Mesenchymal stem cell (in vitro differentiated cells and primary cell): ENCODE measurements around the gene ERGIC1.

Source experiments
- DNase-seq: peaks from one replicate; pipeline ENCODE4 v3.0.0-alpha.2; 2013
- H2AFZ ChIP-seq: one replicate; pipeline ENCODE4 v1.6.1; 2013; ENCODE audit warnings: low read depth, mild to moderate bottlenecking, control low read depth, inconsistent platforms, low read length, moderate library complexity
- H2AK5ac ChIP-seq: 2 replicates; pipeline ENCODE4 v1.6.1; 2013; ENCODE audit warnings: low read length, moderate library complexity, mild to moderate bottlenecking, inconsistent platforms; ENCODE audit not compliant: severe bottlenecking
- H2BK120ac ChIP-seq: one replicate; pipeline ENCODE4 v1.6.1; 2013; ENCODE audit warnings: low read depth, mild to moderate bottlenecking, inconsistent platforms, low read length, moderate library complexity
- H2BK12ac ChIP-seq, 2 experiments: one replicate each; pipeline ENCODE4 v1.6.1; 2013; ENCODE audit warnings: inconsistent platforms in 2 of 2, low read length in 2 of 2, mild to moderate bottlenecking in 2 of 2, moderate library complexity in 2 of 2, control low read depth in 1 of 2
- H2BK15ac ChIP-seq: one replicate; pipeline ENCODE4 v1.6.1; 2013; ENCODE audit warnings: mild to moderate bottlenecking, low read depth, inconsistent platforms; ENCODE audit not compliant: poor library complexity, severe bottlenecking
- H2BK5ac ChIP-seq: 2 replicates; pipeline ENCODE4 v1.6.1; 2013; ENCODE audit warnings: low read depth, mild to moderate bottlenecking, low read length, control low read depth, inconsistent platforms; ENCODE audit not compliant: poor library complexity, severe bottlenecking
- H3K14ac ChIP-seq, 2 experiments: one replicate each; pipeline ENCODE4 v1.6.1; 2013; ENCODE audit warnings: inconsistent platforms in 2 of 2, low read length in 2 of 2, control low read depth in 1 of 2, mild to moderate bottlenecking in 1 of 2, moderate library complexity in 1 of 2
- H3K18ac ChIP-seq, 2 experiments: one replicate each; pipeline ENCODE4 v1.6.1; 2013; ENCODE audit warnings: inconsistent platforms in 2 of 2, low read length in 2 of 2, control low read depth in 1 of 2, low read depth in 1 of 2, mild to moderate bottlenecking in 1 of 2
- H3K23ac ChIP-seq, 2 experiments: one replicate each; pipeline ENCODE4 v1.6.1; 2013; ENCODE audit warnings: inconsistent platforms in 2 of 2, low read length in 2 of 2, mild to moderate bottlenecking in 2 of 2, moderate library complexity in 2 of 2, control low read depth in 1 of 2
- H3K27ac ChIP-seq: 2 replicates; pipeline ENCODE4 v1.5.1; 2013; ENCODE audit warnings: mild to moderate bottlenecking, moderate library complexity, low read length, control low read depth, inconsistent platforms; ENCODE audit not compliant: poor library complexity, severe bottlenecking
- H3K27me3 ChIP-seq, 2 experiments: 2 replicates each; pipeline versions ENCODE4 v1.6.1 to v1.7.0; 2013; ENCODE audit warnings: low read length in 2 of 2, mild to moderate bottlenecking in 2 of 2, moderate library complexity in 2 of 2, control low read depth in 1 of 2, inconsistent platforms in 1 of 2; ENCODE audit not compliant: control insufficient read depth in 1 of 2, insufficient read depth in 1 of 2
- H3K36me3 ChIP-seq, 2 experiments: 2 replicates each; pipeline versions ENCODE4 v1.6.1 to v1.7.0; 2013; ENCODE audit warnings: low read length in 2 of 2, control low read depth in 1 of 2, inconsistent platforms in 1 of 2, low read depth in 1 of 2, mild to moderate bottlenecking in 1 of 2; ENCODE audit not compliant: insufficient read depth in 2 of 2, control insufficient read depth in 1 of 2
- H3K4ac ChIP-seq, 2 experiments: one replicate each; pipeline ENCODE4 v1.6.1; 2013; ENCODE audit warnings: inconsistent platforms in 2 of 2, low read length in 2 of 2, mild to moderate bottlenecking in 2 of 2, moderate library complexity in 2 of 2, control low read depth in 1 of 2, low read depth in 1 of 2
- H3K4me1 ChIP-seq: 2 replicates; pipeline ENCODE4 v1.6.1; 2013; ENCODE audit warnings: low read depth, low read length, control low read depth; ENCODE audit not compliant: control insufficient read depth, insufficient read depth
- H3K4me2 ChIP-seq: 2 replicates; pipeline ENCODE4 v1.6.1; 2013; ENCODE audit warnings: low read length, mild to moderate bottlenecking, inconsistent platforms; ENCODE audit not compliant: poor library complexity, severe bottlenecking
- H3K4me3 ChIP-seq, 2 experiments: 2 replicates each; pipeline versions ENCODE4 v1.5.1 to v1.7.0; 2013; ENCODE audit warnings: low read length in 2 of 2, mild to moderate bottlenecking in 2 of 2, control low read depth in 1 of 2, low read depth in 1 of 2; ENCODE audit not compliant: insufficient read depth in 1 of 2
- H3K79me1 ChIP-seq: replicated peaks from 2 replicates; pipeline ENCODE4 v1.6.1; 2013; ENCODE audit warnings: mild to moderate bottlenecking, control low read depth, low read length, inconsistent platforms; ENCODE audit not compliant: poor library complexity, severe bottlenecking
- H3K9ac ChIP-seq: 2 replicates; pipeline ENCODE4 v1.7.0; 2013; ENCODE audit warnings: mild to moderate bottlenecking, low read length, moderate library complexity
- H3K9me3 ChIP-seq: 2 replicates; pipeline ENCODE4 v1.7.0; 2013; ENCODE audit warnings: mild to moderate bottlenecking, low read length; ENCODE audit not compliant: control insufficient read depth
- H4K8ac ChIP-seq: one replicate; pipeline ENCODE4 v1.6.1; 2013; ENCODE audit warnings: inconsistent platforms, mild to moderate bottlenecking, low read length, moderate library complexity
- H4K91ac ChIP-seq: one replicate; pipeline ENCODE4 v1.6.1; 2013; ENCODE audit warnings: mild to moderate bottlenecking, low read length, inconsistent platforms
- WGBS: methylation state at CpG from one replicate; pipeline ENCODE4 v1.1.7; 2013; ENCODE audit warnings: mixed read lengths; 5-methylcytosine and 5-hydroxymethylcytosine counted together

The ERGIC1 gene

GRCh38 chr5:172870291-172870714 lies 36.3 kb downstream of the ERGIC1 start:
- Histone ChIP-seq H3K4me1 (peaks cover 61% of the 10 kb centered on the region), H2AK5ac (peak overlapping the region; percentile 91)

GRCh38 chr5:172870715-172871461 lies 36.8 kb downstream of the ERGIC1 start:
- H3K27me3 ChIP-seq, result no peaks in the 10 kb centered on the region
- peak overlapping the region; percentile 79 to 96 for H3K18ac ChIP-seq
- peak overlapping the region; percentile 48 for H4K91ac ChIP-seq
- WGBS, result 25% methylated on average over 18 of the region's 20 CpGs
- H3K9me3 ChIP-seq, result no peaks in the 10 kb centered on the region
- H3K27ac ChIP-seq, result peak overlapping the region; percentile 97
- peaks cover 0 to 4% of the 10 kb centered on the region in 2 experiments for H3K36me3 ChIP-seq
- H3K4ac ChIP-seq, result peak overlapping the region; percentile 3 to 71
- peak overlapping the region; percentile 91 for H2AK5ac ChIP-seq
- no peak overlapping the region for H2BK5ac ChIP-seq
- no peak overlapping the region for H3K14ac ChIP-seq
- H3K9ac ChIP-seq, result peak overlapping the region; percentile 85
- peak overlapping the region; percentile 92 for H2BK15ac ChIP-seq
- peak overlapping the region; percentile 63 for H4K8ac ChIP-seq
- no peak overlapping the region for H2AFZ ChIP-seq
- peak overlapping the region; percentile 60 to 95 for H2BK12ac ChIP-seq
- peak; percentile 85 for DNase-seq
- no peak overlapping the region for H3K4me2 ChIP-seq
- H3K4me1 ChIP-seq, result peaks cover 64% of the 10 kb centered on the region
- peak overlapping the region in 1 of 2 experiments; percentile 35 for H3K4me3 ChIP-seq
- no peak overlapping the region for H3K23ac ChIP-seq
- H3K79me1 ChIP-seq, result peaks cover 13% of the 10 kb centered on the region
- peak overlapping the region; percentile 65 for H2BK120ac ChIP-seq

More at GRCh38 chr5:172870291-172870714, 36.3 kb downstream of the ERGIC1 start:
- Histone ChIP-seq H3K36me3 (peaks cover 0 to 4% of the 10 kb centered on the region in 2 experiments), H3K23ac (no peak overlapping the region), H4K8ac (peak overlapping the region; percentile 82), H3K27me3 (no peaks in the 10 kb centered on the region), H3K79me1 (peaks cover 12% of the 10 kb centered on the region), H3K9ac (peak overlapping the region; percentile 85), H2BK12ac (peak overlapping the region; percentile 60 to 95), H2BK15ac (peak overlapping the region; percentile 92), H3K14ac (no peak overlapping the region), H3K27ac (peak overlapping the region; percentile 97), H2BK120ac (peak overlapping the region; percentile 65), H3K4me2 (peak overlapping the region; percentile 1), H2AFZ (no peak overlapping the region), H4K91ac (peak overlapping the region; percentile 78), H3K4ac (peak overlapping the region; percentile 3 to 71), H3K4me3 (peak overlapping the region in 1 of 2 experiments; percentile 35), H2BK5ac (peak overlapping the region; percentile 74), H3K18ac (peak overlapping the region; percentile 79 to 96), H3K9me3 (no peaks in the 10 kb centered on the region)
- peak; percentile 88 for DNase-seq
- 25% methylated on average over 2 of the region's 4 CpGs for WGBS

GRCh38 chr5:172871536-172871935 lies 37.5 kb downstream of the ERGIC1 start:
- Histone ChIP-seq H2BK120ac (peak overlapping the region; percentile 66), H3K79me1 (peaks cover 8% of the 10 kb centered on the region), H2AK5ac (peak overlapping the region; percentile 91), H2AFZ (no peak overlapping the region), H3K4me1 (peaks cover 60% of the 10 kb centered on the region), H4K8ac (peak overlapping the region; percentile 53), H2BK5ac (peak overlapping the region; percentile 26), H3K4me3 (no peak overlapping the region), H4K91ac (peak overlapping the region; percentile 89), H3K4ac (peak overlapping the region in 1 of 2 experiments; percentile 41), H3K4me2 (no peak overlapping the region), H3K27ac (peak overlapping the region; percentile 97), H3K9me3 (no peaks in the 10 kb centered on the region), H3K18ac (peak overlapping the region; percentile 84 to 85), H3K9ac (peak overlapping the region; percentile 85), H3K14ac (no peak overlapping the region), H3K23ac (no peak overlapping the region), H2BK12ac (peak overlapping the region; percentile 73 to 99), H2BK15ac (no peak overlapping the region), H3K36me3 (peaks cover 0 to 4% of the 10 kb centered on the region in 2 experiments), H3K27me3 (no peaks in the 10 kb centered on the region)
- WGBS, result 87% methylated on average over 2 of the region's 3 CpGs
- no peak for DNase-seq

- peaks cover 58% of the 10 kb centered on the region for H3K4me1 ChIP-seq
- H3K4me3 ChIP-seq, result no peak overlapping the region
- peak overlapping the region; percentile 85 for H3K9ac ChIP-seq
- H2AK5ac ChIP-seq, result peak overlapping the region; percentile 91
- no peaks in the 10 kb centered on the region for H3K9me3 ChIP-seq
- no peak overlapping the region for H3K4me2 ChIP-seq
- peak overlapping the region; percentile 84 to 85 for H3K18ac ChIP-seq
- H3K27me3 ChIP-seq, result no peaks in the 10 kb centered on the region
- H3K36me3 ChIP-seq, result peaks cover 0 to 4% of the 10 kb centered on the region in 2 experiments
- H4K8ac ChIP-seq, result peak overlapping the region; percentile 79
- H3K14ac ChIP-seq, result no peak overlapping the region
- DNase-seq, result peak; percentile 61
- WGBS, result 45% methylated on average over 4 of the region's 5 CpGs
- H3K79me1 ChIP-seq, result peaks cover 7% of the 10 kb centered on the region
- no peak overlapping the region for H3K23ac ChIP-seq
- no peak overlapping the region for H2AFZ ChIP-seq
- H3K27ac ChIP-seq, result peak overlapping the region; percentile 97
- H2BK120ac ChIP-seq, result peak overlapping the region; percentile 66
- H2BK12ac ChIP-seq, result peak overlapping the region; percentile 94 to 99
- peak overlapping the region; percentile 86 for H2BK15ac ChIP-seq
- H3K4ac ChIP-seq, result peak overlapping the region; percentile 41 to 77
- peak overlapping the region; percentile 48 for H2BK5ac ChIP-seq
- peak overlapping the region; percentile 89 for H4K91ac ChIP-seq
Observed at GRCh38 chr5:172871982-172872381, 37.9 kb downstream of the ERGIC1 start.
